ENCODE results near the gene RBP2.

Gene RBP2

DNA sequence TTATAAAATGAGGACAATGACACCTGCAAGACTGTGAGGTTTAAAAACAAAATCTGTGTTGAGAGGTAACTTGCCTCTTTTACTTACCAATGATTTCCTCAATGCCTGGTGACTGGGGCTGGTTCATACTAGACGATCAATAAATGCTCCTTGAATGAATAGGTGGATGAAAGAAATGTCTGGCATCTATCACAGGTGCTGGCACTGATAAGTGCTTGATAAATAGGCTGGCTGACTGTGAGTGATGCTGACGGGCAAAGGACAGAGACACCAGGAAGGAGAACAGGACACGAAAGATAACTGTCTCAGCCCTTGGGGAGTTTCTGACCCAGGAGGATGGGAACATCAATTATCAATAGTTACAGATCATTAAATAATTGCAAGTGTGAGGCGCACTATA lies 31.9 kb downstream of the RBP2 start:
- TF ChIP-seq GATA3 (IDR thresholded peaks at IDR 0.05; ENCODE audit: low read depth, low read length) (no peak), GATA2 (IDR thresholded peaks at IDR 0.05; ENCODE audit: low read depth, low read length) (no peak)

DNA sequence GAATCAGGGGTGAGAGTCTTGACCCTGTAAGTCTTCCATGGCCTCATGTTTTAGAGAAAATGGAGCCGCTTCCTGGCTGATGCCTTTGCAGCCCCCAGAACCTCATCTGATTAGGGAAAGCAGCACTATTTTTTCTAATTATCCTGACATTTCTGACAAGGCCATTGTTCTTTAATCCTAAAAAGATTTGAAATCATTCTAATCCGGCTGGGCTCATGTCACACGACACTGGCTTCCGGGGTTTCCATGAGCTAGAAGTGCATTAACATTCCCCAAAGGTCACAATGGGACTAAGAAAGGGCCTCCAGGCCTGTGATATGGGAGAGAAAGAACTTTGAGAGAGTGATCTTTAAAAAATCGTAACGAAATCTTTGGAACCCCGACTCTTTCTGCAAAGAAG lies 33.1 kb downstream of the RBP2 start:
- TF ChIP-seq GATA3 (IDR thresholded peaks at IDR 0.05; ENCODE audit: low read depth, low read length) (no peak), GATA2 (IDR thresholded peaks at IDR 0.05; ENCODE audit: low read depth, low read length) (no peak)

DNA sequence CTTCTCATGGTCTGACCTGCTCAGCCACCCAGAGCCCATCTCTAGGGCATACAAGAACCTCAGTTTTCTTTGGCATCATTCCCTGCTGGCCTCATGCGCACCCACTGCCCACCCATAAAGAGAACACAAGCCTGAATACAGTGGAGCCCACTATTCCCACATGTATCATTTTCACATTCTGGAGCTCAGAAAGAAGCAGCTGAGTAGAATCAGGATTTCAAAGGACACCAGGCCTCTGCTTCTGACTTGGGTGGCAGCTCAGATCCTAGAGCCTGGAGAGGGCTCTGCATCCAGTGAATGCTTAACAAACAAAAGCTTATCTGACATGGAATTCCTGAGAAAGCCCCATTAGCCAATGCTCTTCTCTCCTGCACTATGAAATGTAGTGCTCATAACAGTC lies 34.7 kb downstream of the RBP2 start:
- TF ChIP-seq GATA3 (IDR thresholded peaks at IDR 0.05; ENCODE audit: low read depth, low read length) (no peak), GATA2 (IDR thresholded peaks at IDR 0.05; ENCODE audit: low read depth, low read length) (no peak)

DNA sequence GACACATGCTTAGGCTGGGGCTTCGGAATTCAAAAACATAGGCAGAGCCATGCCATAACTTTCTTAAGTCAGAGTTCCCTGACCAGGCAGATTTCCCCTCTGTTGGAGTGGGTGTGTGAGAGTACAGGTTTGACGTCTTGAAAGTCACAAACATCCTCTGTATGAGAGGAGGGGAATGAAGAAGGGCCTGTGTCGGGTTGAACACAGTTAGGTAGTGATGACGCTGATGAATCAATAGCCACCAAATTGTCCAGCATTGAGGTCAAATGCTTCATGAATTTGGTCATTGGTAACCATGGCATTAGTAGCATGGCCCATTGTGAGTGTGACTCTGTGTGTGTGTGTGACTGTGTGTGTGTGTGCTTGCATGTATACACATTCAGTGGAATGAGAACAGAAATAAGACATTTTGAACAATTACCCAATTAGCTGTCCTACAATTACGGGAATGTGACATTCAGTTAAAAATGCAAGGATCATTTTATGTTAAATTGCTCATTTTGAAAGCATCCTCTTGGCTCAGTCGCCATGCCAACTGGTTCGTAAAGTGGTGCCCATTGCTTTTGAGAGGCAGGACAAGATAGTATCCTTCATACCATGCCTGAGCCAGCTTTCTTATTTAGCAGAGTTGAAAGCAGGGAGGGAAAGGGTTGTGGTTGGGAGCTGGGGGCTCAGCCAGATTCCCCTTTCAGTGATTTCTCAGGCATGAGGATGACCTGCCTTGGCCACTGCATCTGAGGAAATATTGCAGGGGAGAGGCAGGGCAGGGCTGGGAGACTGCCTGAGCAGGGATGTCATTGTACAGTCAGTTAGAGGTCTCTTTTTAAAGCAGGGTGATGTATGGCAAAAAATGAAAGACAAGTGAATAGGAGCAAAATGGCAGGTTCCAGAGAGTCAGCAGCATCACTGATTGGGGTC lies 35.4 kb downstream of the RBP2 start:
- no peak for TF ChIP-seq GATA3 (IDR thresholded peaks at IDR 0.05; ENCODE audit: low read depth, low read length)
- no peak for TF ChIP-seq GATA2 (IDR thresholded peaks at IDR 0.05; ENCODE audit: low read depth, low read length)

DNA sequence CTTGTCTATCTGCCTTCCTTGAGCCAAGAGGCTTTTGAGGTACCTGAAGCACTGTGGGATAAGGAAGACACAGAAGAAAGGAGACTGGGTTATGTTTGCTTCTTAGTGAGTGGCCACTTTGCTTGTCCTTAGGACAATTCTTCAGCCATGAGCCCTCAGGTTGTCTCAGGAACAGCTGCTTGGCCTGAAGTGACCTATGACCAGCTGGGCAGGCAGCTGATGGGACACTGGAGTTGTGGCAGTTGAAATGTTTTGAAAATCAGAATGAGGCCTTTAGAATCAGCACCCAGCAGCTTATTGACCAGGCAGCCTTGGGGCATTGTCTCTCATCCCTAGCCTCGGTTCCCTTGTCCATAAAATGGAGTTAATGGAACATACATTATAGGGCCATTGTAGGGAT lies 37.0 kb downstream of the RBP2 start:
- TF ChIP-seq GATA2 (IDR thresholded peaks at IDR 0.05; ENCODE audit: low read depth, low read length) (no peak), GATA3 (IDR thresholded peaks at IDR 0.05; ENCODE audit: low read depth, low read length) (no peak)

DNA sequence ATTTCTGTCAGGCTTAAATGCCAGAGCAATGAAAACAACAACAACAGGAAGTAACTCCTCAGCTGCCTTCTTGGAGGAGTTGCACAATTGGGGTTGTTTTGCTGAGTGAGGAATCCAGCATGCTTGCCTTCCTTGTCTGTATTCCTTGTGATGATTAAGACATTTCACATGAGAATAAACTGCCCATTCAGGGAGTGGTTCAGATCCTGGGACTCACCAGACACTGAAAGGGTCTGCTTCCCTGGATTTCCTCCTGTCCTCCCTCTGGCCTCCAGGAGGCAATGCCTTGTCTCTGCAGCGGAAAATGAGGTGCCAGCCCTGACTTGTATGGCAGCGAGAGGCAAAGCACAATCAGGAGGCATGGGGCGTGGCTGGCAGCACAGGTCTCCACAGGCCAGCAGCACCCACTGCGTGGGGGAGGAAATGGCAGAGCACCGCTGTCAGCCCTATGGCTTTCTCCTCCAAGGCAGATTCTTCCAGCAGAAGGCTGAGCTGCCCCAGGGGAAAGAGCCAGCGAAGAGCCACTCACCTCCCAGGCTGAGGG lies 41.5 kb downstream of the RBP2 start:
- no peak for TF ChIP-seq GATA3 (IDR thresholded peaks at IDR 0.05; ENCODE audit: low read depth, low read length)
- TF ChIP-seq GATA2 (IDR thresholded peaks at IDR 0.05; ENCODE audit: low read depth, low read length), result no peak

DNA sequence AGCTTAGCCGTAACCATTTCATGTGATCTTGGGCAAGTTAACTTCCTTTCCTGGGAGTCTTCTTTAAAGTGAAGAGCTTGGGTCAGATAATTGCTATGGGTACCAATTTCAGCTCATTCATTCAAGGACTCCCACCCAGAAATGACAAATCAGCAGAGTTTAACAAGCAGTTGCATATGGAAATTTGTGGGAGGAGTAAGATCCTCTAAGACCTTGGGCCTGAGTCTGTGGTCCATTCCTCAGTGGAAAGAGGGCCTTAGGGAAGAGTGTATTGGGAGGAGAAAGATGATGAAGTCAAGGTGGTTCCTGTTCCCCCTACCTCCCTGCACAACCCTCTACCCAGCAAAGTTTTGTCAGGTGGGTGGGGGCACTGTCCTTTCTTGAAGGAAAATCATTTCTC lies 42.1 kb downstream of the RBP2 start:
- TF ChIP-seq GATA3 (IDR thresholded peaks at IDR 0.05; ENCODE audit: low read depth, low read length) (no peak), GATA2 (IDR thresholded peaks at IDR 0.05; ENCODE audit: low read depth, low read length) (no peak)

DNA sequence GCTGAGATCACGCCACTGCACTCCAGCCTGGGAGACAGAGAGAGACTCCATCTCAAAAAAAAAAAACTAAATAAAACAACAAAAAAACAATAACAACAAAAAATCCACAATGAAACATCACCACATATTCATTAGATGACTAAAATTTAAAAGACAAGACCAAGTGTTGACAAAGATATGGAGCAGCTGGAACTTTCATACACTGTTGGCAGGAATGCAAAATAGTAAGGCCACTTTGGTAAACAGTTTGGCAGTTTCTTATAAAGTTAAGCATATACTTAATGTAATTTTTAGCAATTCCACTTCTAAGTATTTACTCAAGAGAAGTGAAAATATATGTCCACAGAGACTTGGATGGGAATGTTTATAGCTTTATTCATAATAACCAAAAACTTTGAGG lies 43.2 kb downstream of the RBP2 start:
- no peak for TF ChIP-seq GATA2 (IDR thresholded peaks at IDR 0.05; ENCODE audit: low read depth, low read length)
- TF ChIP-seq GATA3 (IDR thresholded peaks at IDR 0.05; ENCODE audit: low read depth, low read length), result no peak

DNA sequence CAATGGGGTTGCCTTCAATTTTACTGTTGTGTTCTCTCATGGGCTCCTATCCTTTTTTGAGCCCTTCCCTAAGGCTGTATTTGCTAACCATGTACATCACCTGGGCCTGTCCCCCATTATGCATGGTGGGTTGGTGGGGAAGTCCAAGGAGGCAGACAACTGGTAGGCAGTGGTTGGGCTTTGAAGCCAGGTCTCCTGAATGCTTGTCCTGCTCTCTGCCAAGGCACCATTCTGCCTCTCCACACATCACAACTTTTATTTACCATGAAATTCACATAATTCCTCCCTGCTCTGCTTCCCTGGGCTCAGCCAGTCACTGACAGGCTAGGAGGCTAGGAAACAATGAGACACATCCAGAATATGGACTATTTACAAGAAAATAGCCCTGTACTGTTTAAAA lies 45.8 kb downstream of the RBP2 start:
- TF ChIP-seq GATA3 (IDR thresholded peaks at IDR 0.05; ENCODE audit: low read depth, low read length) (no peak), GATA2 (IDR thresholded peaks at IDR 0.05; ENCODE audit: low read depth, low read length) (no peak)

DNA sequence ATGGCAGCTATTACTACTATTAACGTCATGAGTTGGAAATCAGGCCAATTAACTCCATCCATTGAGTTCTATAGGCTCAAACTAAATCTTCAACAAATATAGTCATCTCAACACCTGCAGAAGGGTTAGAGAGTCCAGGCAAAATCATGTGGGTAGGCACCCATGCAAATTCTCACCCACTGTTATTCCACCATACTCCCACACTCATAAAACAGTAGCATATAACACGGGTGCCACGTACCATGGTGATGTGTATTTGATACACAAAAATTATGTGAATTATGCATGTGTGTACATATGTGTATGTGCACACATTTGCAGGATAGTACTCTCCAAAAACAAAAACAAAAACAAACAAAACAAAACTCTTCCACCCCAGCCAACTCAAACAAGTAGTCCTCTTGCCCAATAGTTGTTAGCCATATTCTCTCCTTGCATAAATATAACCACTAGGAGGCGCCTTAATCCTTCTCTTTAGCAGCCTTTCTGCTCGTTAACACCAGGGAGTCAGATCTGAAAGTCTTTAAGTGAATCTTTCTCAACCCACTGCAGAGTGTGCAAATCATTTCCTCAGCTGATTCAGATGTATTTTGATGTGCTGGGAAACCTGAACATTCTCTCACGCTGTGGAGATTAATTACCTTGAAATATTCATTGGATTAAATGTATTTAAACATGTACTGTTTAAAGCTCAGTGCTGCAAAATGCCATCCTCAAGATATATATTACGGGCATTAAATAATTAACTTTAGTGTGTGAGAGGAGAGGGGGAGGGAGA lies 48.8 kb downstream of the RBP2 start:
- TF ChIP-seq GATA3 (IDR thresholded peaks at IDR 0.05; ENCODE audit: low read depth, low read length), result no peak

DNA sequence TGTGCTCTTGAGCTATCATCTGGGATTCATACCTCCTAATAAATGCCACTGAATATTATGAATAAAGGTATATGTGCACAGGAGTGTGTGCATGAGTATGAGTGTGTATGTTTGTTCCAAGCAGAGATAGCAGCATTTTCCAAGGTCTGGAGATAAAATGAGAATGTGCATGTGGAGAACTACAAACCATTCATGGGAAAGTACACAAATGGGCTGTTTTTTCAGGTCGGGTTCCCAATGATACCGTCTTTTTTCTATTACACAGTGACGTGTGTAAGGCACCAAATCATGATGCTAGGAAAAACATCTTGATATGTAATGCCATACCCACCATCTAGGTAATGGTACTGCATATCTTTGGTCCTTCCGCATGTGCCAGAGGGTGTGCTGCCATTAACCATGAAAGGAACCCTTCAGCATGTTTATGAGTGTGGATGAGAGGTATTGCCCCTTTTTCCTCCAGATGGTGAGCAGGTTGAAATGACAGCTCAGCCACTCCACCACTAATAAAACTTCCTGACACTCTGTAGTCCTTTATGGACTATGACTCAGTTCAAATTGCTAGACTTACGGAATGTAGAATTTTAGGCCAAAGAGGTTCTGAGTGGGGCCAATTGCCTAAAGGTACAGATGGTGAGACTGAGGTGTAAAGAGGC lies 50.4 kb downstream of the RBP2 start:
- TF ChIP-seq GATA3 (IDR thresholded peaks at IDR 0.05; ENCODE audit: low read depth, low read length) (no peak), GATA2 (IDR thresholded peaks at IDR 0.05; ENCODE audit: low read depth, low read length) (no peak)

DNA sequence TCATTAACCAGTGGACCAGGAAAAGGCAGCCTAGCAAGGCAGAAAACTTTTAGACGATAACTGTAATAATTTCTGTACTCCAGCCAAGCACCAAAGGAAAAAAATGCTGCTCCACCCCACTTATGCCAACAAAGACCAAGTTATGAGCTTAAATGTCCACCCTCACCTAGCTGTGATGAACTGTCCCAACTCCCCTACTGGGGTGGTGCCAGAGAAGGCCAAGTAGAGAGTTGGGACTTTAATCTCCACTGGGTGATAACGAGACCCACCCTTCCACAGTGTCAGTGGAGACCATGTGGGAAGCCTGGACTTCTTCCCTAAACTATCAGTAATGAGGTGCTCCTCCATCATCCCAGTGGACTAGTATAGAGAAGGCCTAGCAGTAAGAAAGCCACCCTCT lies 53.1 kb downstream of the RBP2 start:
- TF ChIP-seq GATA3 (IDR thresholded peaks at IDR 0.05; ENCODE audit: low read depth, low read length), result no peak
- TF ChIP-seq GATA2 (IDR thresholded peaks at IDR 0.05; ENCODE audit: low read depth, low read length), result no peak

DNA sequence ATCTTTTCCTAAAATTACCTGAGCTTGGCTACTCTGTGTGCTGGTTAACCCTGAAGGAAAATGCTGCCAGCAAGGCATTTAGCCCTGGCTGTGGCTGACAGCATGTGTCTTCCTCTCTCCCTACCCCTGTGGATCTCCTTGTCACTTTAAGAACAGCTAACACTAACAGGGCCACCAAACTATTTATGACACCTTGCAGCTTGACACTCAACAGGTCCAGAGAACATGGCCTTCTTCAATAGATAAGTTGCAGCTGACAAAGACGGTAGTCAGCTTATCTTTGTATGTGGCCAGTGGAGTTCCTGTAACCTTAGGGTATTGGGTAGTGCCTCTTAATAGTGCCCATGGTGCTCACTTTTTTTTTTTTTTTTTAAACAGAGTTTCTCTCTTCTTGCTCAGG lies 54.9 kb downstream of the RBP2 start:
- TF ChIP-seq GATA2 (IDR thresholded peaks at IDR 0.05; ENCODE audit: low read depth, low read length) (no peak), GATA3 (IDR thresholded peaks at IDR 0.05; ENCODE audit: low read depth, low read length) (no peak)

DNA sequence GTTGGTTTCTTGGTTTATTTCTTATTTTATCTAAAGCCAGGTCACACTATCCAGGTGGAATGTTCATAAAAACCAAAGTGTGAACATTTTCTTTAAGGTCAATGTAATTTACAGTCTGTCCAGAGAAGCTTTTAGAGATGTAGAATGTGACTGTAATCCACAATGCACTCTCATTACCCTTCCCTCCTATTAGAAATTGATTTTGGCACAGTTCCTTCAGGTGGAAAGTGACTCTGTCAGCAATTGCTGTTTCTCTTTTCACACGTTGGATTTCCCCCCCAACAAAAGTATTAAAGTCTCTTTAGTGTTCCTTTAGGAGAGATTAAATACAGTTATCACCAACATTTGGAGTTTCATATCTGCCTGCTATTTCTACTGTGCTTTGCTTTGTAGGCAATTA lies 55.3 kb downstream of the RBP2 start:
- TF ChIP-seq GATA2 (IDR thresholded peaks at IDR 0.05; ENCODE audit: low read depth, low read length) (no peak), GATA3 (IDR thresholded peaks at IDR 0.05; ENCODE audit: low read depth, low read length) (no peak)

All from SH-SY5Y (cell line).